ENCODE results near the gene HOXA9. TPM values are rescaled to one million over a fixed set of nuclear protein-coding genes. Genes with fewer than 3 reads are reported as not detected.

The HOXA9 gene
- total RNA-seq, 1 experiment from 2014 or later: 91.0 TPM

DNA sequence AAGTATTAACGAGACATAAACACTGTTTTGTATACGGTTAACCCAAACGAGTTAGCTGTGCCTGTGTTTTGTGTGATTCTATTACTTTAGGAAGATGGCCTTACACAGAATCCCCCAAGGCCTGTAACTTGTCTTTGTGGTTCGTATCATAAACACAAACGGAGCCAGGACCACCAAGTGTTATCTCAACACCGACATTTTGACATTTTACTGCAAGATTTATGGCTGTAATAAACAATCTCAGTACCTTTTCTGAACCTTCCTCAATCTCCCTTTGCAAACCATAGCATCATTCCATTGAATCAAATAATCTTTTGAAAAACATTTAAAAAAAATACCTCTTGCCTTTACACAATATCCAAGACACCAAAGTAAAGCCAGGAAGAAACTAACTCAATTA lies 32.4 kb downstream of the HOXA9 start:
- no TSS peak for BruUV-seq (replicated peaks)
- ChIA-PET CTCF (no interaction called here), RAD21 (ENCODE audit: low non-redundant PET in 1 of 2, low total read pairs in 2 of 2, uncharacterized antibody in 2 of 2, unreplicated experiment in 2 of 2) (no interaction called here), POLR2A (no interaction called here)
- H3K79me2 ChIP-seq (ENCODE audit: insufficient read depth, low read length): no peaks in the 10 kb centered on the region
- no peaks in the 10 kb centered on the region for H4K20me1 ChIP-seq (ENCODE audit: insufficient read depth)
- peaks cover 41 to 87% of the 10 kb centered on the region in 2 experiments for H3K4me1 ChIP-seq (ENCODE audit: control insufficient read depth in 1 of 2, insufficient read depth in 2 of 2, low read length in 2 of 2)
- DNase-seq (ENCODE audit: low read depth, low spot score) (no peak), ATAC-seq (no peak)
- no peaks in the 10 kb centered on the region for H3K36me3 ChIP-seq (ENCODE audit: control insufficient read depth in 1 of 2, insufficient read depth in 2 of 2, low read length in 2 of 2)
- peaks cover 7% of the 10 kb centered on the region for H3K27me3 ChIP-seq (ENCODE audit: insufficient read depth, low read length)
- no peak overlapping the region for H3K27ac ChIP-seq (ENCODE audit: low read depth, low read length)
- TF ChIP-seq SIN3A (IDR thresholded peaks at IDR 0.05; ENCODE audit: low read depth) (no peak), CBX3 (IDR thresholded peaks at IDR 0.05; ENCODE audit: low read depth) (no peak), EZH2 (IDR thresholded peaks at IDR 0.05) (no peak), JUND (IDR thresholded peaks at IDR 0.05) (no peak), RAD21 (IDR thresholded peaks at IDR 0.05; ENCODE audit: low read depth) (no peak), ZFX (IDR thresholded peaks at IDR 0.05) (no peak), CEBPB (IDR thresholded peaks at IDR 0.05; ENCODE audit: low read depth) (no peak), ZNF274 (IDR thresholded peaks at IDR 0.05; ENCODE audit: low read depth, low read length) (no peak), POLR2A (IDR thresholded peaks at IDR 0.05; ENCODE audit: borderline replicate concordance, extremely low read depth, insufficient read depth, insufficient read length) (no peak), TCF7L2 (IDR thresholded peaks at IDR 0.05; ENCODE audit: borderline replicate concordance, extremely low read depth, insufficient read depth, insufficient read length) (no peak), POLR2AphosphoS5 (IDR thresholded peaks at IDR 0.05; ENCODE audit: low read depth, low read length) (no peak), FOSL1 (IDR thresholded peaks at IDR 0.05; ENCODE audit: low read depth) (no peak), YY1 (IDR thresholded peaks at IDR 0.05; ENCODE audit: extremely low read depth, insufficient replicate concordance, low read depth, low read length) (no peak), EZH2phosphoT487 (IDR thresholded peaks at IDR 0.05; ENCODE audit: borderline replicate concordance) (no peak), SP1 (IDR thresholded peaks at IDR 0.05; ENCODE audit: low read depth) (no peak), SRF (IDR thresholded peaks at IDR 0.05; ENCODE audit: low read depth) (no peak)
- TF ChIP-seq, protein P1, sequence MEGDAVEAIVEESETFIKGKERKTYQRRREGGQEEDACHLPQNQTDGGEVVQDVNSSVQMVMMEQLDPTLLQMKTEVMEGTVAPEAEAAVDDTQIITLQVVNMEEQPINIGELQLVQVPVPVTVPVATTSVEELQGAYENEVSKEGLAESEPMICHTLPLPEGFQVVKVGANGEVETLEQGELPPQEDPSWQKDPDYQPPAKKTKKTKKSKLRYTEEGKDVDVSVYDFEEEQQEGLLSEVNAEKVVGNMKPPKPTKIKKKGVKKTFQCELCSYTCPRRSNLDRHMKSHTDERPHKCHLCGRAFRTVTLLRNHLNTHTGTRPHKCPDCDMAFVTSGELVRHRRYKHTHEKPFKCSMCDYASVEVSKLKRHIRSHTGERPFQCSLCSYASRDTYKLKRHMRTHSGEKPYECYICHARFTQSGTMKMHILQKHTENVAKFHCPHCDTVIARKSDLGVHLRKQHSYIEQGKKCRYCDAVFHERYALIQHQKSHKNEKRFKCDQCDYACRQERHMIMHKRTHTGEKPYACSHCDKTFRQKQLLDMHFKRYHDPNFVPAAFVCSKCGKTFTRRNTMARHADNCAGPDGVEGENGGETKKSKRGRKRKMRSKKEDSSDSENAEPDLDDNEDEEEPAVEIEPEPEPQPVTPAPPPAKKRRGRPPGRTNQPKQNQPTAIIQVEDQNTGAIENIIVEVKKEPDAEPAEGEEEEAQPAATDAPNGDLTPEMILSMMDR (IDR thresholded peaks at IDR 0.05 in 2 of 3, conservative IDR thresholded peaks at IDR 0.05 in 1 of 3; ENCODE audit: borderline replicate concordance in 1 of 3, insufficient read depth in 1 of 3, low read depth in 2 of 3, low read length in 2 of 3): no peak
- TF ChIP-seq, protein P2, sequence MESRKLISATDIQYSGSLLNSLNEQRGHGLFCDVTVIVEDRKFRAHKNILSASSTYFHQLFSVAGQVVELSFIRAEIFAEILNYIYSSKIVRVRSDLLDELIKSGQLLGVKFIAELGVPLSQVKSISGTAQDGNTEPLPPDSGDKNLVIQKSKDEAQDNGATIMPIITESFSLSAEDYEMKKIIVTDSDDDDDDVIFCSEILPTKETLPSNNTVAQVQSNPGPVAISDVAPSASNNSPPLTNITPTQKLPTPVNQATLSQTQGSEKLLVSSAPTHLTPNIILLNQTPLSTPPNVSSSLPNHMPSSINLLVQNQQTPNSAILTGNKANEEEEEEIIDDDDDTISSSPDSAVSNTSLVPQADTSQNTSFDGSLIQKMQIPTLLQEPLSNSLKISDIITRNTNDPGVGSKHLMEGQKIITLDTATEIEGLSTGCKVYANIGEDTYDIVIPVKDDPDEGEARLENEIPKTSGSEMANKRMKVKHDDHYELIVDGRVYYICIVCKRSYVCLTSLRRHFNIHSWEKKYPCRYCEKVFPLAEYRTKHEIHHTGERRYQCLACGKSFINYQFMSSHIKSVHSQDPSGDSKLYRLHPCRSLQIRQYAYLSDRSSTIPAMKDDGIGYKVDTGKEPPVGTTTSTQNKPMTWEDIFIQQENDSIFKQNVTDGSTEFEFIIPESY (IDR thresholded peaks at IDR 0.05; ENCODE audit: extremely low read depth, insufficient replicate concordance, low read length): no peak
- TF ChIP-seq, protein P3, sequence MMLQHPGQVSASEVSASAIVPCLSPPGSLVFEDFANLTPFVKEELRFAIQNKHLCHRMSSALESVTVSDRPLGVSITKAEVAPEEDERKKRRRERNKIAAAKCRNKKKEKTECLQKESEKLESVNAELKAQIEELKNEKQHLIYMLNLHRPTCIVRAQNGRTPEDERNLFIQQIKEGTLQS (IDR thresholded peaks at IDR 0.05): no peak
- no peaks in the 10 kb centered on the region for H3K9me3 ChIP-seq (ENCODE audit: control insufficient read depth in 1 of 2, insufficient read depth in 1 of 2, low read depth in 1 of 2, low read length in 2 of 2)
- H3K9ac ChIP-seq (ENCODE audit: low read length): no peak overlapping the region
- intact Hi-C loops (cut with micrococcal nuclease): no loop called here
- no peaks in the 10 kb centered on the region for H3K9me2 ChIP-seq (ENCODE audit: insufficient read depth)
- H3K4me2 ChIP-seq (ENCODE audit: low read length): peak overlapping the region; percentile 83; the same call in 1 of the 2 replicates
- no peak overlapping the region for H3K4me3 ChIP-seq (replicated peaks in 1 of 2; ENCODE audit: low read depth in 1 of 2, low read length in 2 of 2)
- H2AFZ ChIP-seq (ENCODE audit: low read depth, low read length, poor library complexity, severe bottlenecking): no peak overlapping the region
